K562 (cell line): ENCODE results near the gene USP2.
"Not testable (repeated sequence)": the region's sequence is repeated elsewhere in the genome, so short reads cannot be mapped to it uniquely, and the experiment has no call there.

Experiments
- ADNP ChIP-seq: fragments of 200-800 bp; sonication (Bioruptor generic); IDR thresholded peaks from 2 replicates; pipeline ENCODE4 v1.6.1; 2016; ENCODE audit warnings: missing genetic modification characterization, missing compliant biosample characterization
- CTCF ChIP-seq, 3 experiments: IDR thresholded peaks in 2 of 3; conservative IDR thresholded peaks in 1 of 3; 2 replicates each; pipeline ENCODE4 v1.5.1; 2011 to 2012; ENCODE audit warnings: low read length in 3 of 3, mild to moderate bottlenecking in 3 of 3, control low read depth in 2 of 3, improper control_type of control experiment in 1 of 3, inconsistent platforms in 1 of 3, low read depth in 1 of 3, mixed read lengths in 1 of 3, moderate library complexity in 1 of 3; ENCODE audit not compliant: insufficient read depth in 2 of 3
- FOXK1 ChIP-seq: sonication (generic); formaldehyde crosslinking; IDR thresholded peaks from 2 replicates; pipeline ENCODE4 v1.8.0; 2022; ENCODE audit warnings: missing genetic modification reagents, mild to moderate bottlenecking, borderline replicate concordance
- HDGF ChIP-seq: fragments of 450-650 bp; IDR thresholded peaks from 2 replicates; pipeline ENCODE4 v1.6.1; 2016
- KAT2B ChIP-seq: IDR thresholded peaks from one replicate; pipeline ENCODE4 v1.6.1; 2012; ENCODE audit warnings: low read depth, mild to moderate bottlenecking, control low read depth, inconsistent platforms, low read length, moderate library complexity
- POLR2AphosphoS5 ChIP-seq: IDR thresholded peaks from 2 replicates; pipeline ENCODE4 v1.6.1; 2011; ENCODE audit warnings: mild to moderate bottlenecking, low read depth, low read length, moderate library complexity; ENCODE audit not compliant: control insufficient read depth, insufficient read depth
- RERE ChIP-seq: sonication (generic); formaldehyde crosslinking; IDR thresholded peaks from 2 replicates; pipeline ENCODE4 v1.8.0; 2023; ENCODE audit warnings: missing genetic modification reagents, mild to moderate bottlenecking, borderline replicate concordance
- TF ChIP-seq, protein P1 (sequence below): IDR thresholded peaks from 2 replicates; pipeline ENCODE4 v1.6.1; 2012; ENCODE audit warnings: low read depth, low read length, improper control_type of control experiment, borderline replicate concordance
- TF ChIP-seq, protein P2 (sequence below): fragments of 250-450 bp; sonication (Bioruptor Pico); IDR thresholded peaks from 2 replicates; pipeline ENCODE4 v1.4.0; 2020; ENCODE audit warnings: mild to moderate bottlenecking, moderate library complexity

GRCh38 chr11:119405448-119405847 is 24.0 kb upstream of the USP2 start:
- TF ChIP-seq, protein P1, sequence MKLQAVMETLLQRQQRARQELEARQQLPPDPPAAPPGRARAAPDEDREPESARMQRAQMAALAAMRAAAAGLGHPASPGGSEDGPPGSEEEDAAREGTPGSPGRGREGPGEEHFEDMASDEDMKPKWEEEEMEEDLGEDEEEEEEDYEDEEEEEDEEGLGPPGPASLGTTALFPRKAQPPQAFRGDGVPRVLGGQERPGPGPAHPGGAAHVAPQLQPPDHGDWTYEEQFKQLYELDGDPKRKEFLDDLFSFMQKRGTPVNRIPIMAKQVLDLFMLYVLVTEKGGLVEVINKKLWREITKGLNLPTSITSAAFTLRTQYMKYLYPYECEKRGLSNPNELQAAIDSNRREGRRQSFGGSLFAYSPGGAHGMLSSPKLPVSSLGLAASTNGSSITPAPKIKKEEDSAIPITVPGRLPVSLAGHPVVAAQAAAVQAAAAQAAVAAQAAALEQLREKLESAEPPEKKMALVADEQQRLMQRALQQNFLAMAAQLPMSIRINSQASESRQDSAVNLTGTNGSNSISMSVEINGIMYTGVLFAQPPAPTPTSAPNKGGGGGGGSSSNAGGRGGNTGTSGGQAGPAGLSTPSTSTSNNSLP, result not testable (repeated sequence)
- TF ChIP-seq POLR2AphosphoS5; CTCF (IDR thresholded peaks at IDR 0.05 in 2 of 3, conservative IDR thresholded peaks at IDR 0.05 in 1 of 3; ENCODE audit: insufficient read depth in 2 of 3, low read depth in 1 of 3, low read length in 3 of 3); RERE (CRISPR knock-in tag); HDGF; FOXK1 (CRISPR knock-in tag); ADNP (tag); KAT2B: not testable (repeated sequence)
- TF ChIP-seq, protein P2, sequence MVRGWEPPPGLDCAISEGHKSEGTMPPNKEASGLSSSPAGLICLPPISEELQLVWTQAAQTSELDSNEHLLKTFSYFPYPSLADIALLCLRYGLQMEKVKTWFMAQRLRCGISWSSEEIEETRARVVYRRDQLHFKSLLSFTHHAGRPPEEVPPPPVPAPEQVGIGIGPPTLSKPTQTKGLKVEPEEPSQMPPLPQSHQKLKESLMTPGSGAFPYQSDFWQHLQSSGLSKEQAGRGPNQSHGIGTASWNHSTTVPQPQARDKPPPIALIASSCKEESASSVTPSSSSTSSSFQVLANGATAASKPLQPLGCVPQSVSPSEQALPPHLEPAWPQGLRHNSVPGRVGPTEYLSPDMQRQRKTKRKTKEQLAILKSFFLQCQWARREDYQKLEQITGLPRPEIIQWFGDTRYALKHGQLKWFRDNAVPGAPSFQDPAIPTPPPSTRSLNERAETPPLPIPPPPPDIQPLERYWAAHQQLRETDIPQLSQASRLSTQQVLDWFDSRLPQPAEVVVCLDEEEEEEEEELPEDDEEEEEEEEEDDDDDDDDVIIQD (CRISPR knock-in tag), result not testable (repeated sequence)
